Posterior cingulate gyrus (tissue), 11 donors: Measurements from ENCODE around the gene NT5DC3.

ENCODE experiments used
- DNase-seq, 10 donors: peaks; one replicate each; pipeline versions ENCODE4 v3.0.0 to v3.0.0-alpha.2; 2020 to 2021; ENCODE audit warnings: mixed read lengths in 3 of 10
- intact Hi-C: fragments of 100-400 bp; cut with DNase I; formaldehyde crosslinking; loops from one replicate; pipeline ENCODE4 v1.15.1; 2023

Gene NT5DC3

DNA sequence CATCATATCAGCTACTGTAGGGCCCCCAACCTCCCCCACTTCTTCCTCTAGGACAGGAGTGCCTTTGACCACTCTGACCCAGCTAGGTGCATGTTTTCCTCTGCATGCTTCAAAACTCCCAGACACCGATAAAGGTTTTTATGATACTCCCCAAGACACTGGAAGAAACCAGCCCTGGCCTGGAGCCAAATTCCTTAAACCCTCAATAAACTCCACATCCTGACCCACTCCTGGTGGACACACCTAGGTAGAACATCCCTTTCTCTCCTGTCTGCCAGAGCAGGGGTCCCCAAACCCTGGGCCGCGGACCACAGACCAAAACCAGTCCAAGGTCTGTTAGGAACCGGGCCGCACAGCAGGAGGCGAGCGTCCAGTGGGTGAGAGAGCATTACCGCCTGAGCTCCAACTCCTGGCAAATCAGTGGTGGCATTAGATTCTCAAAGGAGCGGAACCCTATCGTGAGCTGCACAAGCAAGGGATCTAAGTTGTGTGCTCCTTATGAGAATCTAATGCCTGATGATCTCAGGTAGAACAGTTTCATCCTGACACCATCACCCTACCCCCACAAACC, 49.6 kb downstream of the NT5DC3 start:
- DNase-seq: no peak
- intact Hi-C loops: no loop called here

DNA sequence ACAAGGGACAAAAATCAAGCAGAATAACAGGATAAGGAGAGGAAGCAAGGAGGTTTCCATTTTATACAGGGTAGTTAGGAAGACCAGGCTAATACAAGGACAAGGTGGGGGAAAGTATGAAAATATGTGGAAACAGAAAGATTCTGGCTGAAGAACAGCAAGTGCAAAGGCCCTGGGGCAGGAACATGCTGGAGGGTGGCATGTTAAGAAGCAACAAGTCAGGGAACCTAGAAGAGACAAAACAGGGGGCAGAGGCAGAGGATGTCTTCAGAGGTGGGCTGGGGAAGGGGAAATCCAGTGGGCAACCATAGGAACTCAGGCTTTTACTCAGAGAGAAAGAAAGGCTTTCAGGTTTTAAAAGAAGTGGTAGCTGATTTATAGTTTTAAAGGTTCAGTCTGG, 54.8 kb downstream of the NT5DC3 start:
- intact Hi-C loops: no loop called here
- no peak for DNase-seq

DNA sequence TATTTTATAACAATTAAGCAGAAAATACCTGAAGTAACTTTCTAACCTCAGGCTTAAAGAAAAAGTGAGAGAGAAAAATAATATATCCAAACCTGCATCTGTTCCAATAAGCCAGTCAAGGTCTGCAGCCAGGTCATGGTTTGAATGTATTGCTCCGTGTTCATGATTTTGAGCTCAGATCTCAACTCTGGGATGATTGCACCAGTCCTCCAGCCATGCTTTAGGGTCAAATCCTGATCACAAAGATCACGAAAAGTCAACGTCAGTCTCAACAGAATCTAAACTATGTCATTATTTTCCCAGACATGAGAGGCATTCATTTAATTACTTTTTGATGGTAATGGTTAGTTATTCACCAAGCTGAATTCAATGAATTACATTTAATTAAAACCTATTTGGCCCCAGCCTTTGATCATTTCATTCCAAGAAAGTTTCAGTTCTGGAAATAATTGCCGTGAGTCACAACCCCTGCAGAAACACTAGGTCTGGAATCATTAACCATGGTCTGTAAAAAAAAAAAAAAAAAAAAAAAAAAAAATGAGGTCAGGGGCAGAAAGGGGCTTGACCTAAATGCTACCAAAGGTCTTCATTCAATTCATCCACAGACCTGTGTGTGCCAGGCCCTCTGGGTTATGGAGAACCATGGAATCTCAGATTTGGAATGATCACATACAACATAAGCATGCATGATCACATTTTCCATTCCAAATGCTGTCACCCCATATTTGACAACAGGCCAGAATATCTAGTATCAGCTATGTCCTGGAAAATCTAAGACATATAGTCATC, 55.6 kb downstream of the NT5DC3 start:
- no peak for DNase-seq
- intact Hi-C loops: no loop called here

DNA sequence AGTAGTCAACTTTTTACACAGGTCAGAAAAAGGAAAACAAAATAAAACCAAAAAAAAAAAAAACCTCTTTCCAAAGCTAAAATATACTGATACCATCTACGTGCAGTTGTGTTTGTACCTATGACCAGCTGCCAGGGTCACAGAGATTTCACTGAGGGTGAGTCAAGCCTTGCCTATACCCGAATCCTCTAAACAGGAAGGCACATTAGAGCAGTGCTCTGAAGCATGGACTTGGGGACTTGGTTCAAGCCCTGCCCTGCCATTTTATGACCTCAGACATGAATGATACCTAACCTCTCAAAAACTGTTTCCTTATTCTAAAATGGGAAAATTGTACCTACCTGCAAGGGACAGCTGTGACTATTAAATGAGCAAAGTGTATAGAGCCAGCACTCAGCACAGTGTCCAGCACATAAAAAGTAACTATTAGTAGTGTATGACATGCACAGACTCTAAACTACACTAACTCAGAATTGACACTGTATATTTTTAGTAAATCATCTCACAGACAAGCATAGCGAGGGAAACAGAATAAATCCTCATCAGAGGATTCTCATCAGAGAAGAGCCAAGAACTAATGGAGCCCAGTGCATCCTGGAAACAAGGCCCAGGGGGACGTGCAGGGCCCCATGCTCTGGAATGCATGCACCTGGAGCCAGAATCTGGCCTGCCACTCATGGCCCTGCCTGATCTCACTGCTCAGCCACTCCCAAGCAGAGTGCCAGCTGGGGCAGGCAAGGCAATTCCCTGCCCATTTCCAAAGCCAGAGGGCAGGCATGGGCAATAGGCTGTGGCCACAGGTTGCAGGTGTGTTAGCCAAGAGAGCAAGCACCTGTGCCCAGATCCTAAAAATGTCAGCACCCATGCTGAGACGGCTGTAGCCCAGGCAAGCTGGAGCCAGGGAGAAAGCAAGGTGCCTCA, 57.0 kb downstream of the NT5DC3 start:
- no peak for DNase-seq
- intact Hi-C loops: no loop called here

DNA sequence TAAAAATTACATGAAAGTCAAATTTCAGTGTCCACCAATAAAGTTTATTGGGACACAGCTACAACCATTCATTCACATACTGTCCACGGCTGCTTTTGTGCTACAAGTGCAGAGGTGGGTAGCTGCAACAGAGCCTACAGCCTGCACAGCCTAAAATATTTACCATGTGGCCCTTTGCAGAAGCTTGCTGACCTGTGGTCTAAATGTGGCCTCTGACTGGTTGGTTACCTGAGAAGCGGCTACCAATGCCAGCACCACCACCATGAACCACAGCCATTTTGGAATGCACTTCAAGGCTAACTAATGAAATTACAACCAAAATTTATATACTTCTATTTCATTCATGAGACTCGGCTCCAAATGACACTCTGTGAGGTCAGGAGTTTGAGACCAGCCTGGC, 58.6 kb downstream of the NT5DC3 start:
- DNase-seq: no peak

DNA sequence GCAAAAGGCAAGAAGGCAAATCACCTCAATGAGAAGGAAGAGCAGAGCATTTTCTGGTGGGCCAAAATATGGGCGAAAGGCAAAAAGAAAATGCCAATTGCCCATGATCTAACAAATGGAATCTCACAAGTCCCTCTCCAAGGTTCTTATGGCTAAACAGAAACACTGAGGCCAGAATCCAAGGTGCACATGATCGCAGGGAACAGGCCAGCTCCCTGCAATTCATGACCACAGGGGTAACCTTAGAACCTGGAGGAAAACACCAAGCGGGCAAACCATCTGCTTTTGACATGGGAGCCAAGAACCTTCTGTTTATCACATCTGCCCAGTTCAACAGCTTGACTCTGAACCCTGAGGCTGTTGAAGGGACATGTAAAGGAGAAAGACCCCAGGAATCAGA, 60.0 kb downstream of the NT5DC3 start:
- intact Hi-C loops: no loop called here
- DNase-seq: no peak

More for the DNA sequence above, 58.6 kb downstream of the NT5DC3 start:
- intact Hi-C loops: no loop called here

DNA sequence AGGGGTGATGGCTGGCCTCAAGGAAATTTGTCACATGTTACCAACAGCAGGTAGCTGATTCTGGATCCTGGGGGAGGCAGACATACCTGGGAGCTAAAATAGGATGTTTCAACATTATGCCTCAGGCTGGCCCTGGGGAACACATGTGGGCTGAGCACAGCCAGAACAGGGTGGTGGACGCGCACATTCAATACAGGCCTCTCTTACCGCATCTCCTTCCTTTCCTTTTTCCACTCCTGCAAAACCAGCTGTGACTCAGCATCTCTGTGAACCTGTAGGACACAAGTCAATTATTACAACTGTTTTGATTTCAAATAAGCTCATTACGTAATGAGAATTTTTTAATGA, 61.0 kb downstream of the NT5DC3 start:
- no peak for DNase-seq
- intact Hi-C loops: no loop called here

DNA sequence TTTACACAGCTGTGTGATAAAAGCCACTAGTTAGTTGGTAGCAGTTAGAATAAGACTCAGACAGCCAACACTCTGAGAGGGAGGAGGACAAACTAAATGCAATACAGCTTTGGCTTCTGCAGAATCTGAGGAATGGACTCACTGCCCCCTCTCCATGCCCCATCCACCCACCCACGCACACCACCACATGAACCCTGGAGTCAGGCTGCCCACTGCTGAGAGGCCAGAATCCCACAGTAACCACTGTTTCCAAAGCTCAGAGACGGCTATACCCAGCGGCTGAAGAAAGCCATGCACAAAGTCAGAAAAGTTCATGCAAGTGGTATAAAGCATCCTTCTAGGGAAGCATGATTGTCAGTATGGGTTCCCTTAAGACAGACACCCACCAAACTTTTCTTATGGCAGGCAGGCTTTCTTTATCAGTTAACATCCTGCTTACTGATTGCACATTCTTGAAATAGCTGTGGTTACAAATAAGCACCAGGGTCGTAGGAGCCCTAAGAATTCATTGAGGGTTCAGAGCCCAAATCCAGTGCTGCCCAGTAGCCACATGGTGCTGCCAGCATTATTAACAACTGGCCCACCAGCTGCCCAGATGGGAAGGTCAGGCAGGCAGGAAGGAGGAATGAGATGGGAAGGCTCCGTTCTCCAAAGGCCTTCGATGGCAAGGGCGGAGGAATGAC, 61.5 kb downstream of the NT5DC3 start:
- intact Hi-C loops: no loop called here
- no peak for DNase-seq

DNA sequence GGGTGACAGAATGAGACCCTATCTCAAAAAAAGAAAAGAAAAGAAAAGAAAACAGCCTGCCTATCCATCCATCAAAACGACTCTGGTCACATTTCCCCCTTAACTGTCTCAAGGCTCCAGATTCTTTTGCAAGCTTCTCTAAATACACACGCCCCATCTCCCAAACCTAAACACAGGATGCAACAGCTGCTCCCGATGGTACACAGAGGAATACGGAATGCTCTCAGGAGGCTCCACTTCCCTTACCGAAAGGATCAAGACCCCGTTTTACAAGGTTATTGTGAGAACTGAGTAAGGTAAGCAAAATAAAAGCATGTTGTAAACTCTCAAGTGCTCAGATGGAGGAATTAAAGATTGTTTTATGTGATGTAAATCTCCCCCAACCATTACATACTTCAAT, 62.3 kb downstream of the NT5DC3 start:
- no peak for DNase-seq
- intact Hi-C loops: no loop called here

DNA sequence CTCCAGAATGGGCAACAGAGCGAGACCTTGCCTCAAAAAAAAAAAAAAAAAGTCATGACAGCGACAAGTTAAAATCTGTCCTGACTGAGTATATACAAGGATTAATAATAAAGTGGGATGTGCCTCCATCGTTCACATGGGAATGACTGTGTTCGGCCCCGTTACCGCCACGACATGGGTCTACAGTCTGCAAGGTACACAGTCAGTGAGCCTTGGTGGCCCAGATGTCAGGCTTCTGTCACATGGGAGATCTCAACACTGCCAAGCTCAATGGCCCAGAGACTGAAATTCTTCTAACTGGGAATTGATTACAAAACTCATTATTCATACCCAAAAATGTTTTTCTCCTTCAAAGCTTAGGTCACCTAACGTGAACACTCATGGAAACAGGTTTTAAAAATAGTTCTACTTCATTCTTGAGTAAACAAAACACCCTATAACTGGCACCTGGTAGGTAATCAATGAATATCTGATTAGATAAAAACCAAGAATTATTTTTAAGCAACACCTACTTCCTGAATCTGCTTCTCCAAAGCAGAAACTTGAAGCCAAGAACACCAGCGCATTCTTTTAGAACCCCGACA, 66.0 kb downstream of the NT5DC3 start:
- intact Hi-C loops: loop anchor here (5.0 kb wide), 1 partner anchor 92 kb away; no protein-coding TSS in a partner anchor
- DNase-seq: no peak

DNA sequence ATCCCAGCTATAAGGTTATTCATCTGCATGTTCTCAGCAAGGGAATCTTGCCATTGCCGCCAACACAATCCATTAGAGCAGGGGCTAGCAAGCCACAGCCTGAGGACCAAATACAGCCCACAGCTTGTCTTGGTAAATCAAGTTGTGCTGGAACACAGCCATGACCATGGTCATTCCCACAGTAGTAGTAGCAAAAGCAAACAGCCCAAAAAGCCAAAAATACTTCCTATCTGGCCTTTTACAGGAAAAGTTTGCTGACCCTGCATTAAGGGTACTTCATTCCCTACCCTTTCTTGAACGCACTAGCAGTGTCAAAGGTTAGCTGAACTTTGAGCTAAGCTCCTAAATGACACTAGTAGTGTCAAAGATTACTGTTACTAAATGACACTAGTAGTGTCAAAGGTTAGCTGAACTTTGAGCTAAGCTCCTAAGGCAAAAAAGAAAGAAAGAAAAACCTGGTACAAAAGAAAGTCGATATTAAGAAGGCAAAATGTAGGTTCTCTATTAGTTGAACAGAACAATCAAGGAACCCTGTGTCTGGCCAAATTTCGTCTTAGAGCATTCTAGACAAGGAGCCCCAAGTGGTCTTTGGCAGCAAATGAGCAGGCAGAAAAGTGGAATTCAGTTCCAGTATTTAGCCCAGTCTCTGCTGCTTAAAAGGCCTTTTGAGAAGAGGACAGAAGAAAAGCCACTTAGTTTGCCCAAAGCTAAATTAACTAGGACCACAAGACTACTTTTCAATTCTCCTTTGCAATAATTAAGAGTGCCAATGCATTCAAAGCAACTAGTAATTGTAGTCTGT, 67.7 kb downstream of the NT5DC3 start:
- DNase-seq: no peak
- intact Hi-C loops: loop anchor here (5.0 kb wide), 1 partner anchor 94 kb away; no protein-coding TSS in a partner anchor

DNA sequence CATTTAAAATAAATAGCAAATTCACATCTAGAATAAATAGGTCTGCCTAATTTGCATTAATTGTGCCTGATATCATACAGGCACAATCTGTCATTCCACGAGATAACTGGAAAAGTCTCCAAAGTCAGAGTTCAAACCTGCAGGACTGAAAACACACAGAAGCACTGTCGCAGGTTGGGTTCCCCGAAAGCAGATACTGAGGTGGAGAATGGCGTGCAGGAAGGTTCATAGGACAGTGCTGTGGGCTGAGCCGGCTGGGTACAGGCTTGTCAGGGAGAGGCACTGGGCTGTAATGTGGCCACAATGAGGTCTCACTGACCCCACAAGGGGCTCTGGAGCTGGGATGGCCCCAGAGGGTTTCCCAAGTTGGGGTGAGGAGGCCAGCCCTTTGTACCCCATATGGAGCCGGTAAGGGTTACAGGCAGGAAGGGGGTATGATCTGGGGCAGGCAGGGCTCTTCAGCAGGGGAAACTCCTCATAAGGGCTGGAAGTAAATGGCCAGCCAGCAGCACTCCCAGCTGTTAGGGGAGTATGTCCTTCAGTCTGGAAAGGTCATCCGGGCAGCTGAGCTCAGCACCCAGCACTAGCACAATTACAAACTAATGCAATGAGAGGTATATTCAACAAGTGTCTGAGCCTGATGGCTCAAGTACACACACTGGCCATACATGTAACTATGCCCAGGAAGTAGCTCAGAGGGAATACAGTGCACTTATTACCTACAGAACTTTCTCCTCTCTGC, 68.5 kb downstream of the NT5DC3 start:
- intact Hi-C loops: loop anchor here (5.0 kb wide), 1 partner anchor 95 kb away; no protein-coding TSS in a partner anchor
- DNase-seq: peak in 1 of 10 donors; percentile 73

DNA sequence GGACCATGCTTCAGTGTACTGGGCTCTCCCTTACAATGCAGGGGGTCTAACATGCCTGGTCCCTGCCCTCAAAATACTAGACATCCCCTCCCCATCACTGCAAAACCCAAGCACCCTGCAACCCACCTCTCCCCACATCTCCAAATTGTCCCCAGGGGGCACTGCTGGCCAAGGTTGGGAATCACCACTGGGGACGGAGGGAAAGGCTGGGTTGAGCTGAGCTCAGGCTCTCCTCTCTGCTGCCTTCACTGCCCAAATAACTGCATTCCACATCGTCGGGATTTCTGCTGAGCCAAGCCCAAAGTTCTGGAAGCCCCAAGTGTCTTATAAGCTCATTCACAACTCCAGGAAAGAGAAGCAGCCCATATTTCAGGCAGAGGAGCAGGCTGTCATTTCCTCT, 69.6 kb downstream of the NT5DC3 start:
- intact Hi-C loops: loop anchor here (5.0 kb wide), 1 partner anchor 96 kb away; no protein-coding TSS in a partner anchor
- DNase-seq: peak in 7 of 10 donors; percentile 34 to 91 (median 45)

DNA sequence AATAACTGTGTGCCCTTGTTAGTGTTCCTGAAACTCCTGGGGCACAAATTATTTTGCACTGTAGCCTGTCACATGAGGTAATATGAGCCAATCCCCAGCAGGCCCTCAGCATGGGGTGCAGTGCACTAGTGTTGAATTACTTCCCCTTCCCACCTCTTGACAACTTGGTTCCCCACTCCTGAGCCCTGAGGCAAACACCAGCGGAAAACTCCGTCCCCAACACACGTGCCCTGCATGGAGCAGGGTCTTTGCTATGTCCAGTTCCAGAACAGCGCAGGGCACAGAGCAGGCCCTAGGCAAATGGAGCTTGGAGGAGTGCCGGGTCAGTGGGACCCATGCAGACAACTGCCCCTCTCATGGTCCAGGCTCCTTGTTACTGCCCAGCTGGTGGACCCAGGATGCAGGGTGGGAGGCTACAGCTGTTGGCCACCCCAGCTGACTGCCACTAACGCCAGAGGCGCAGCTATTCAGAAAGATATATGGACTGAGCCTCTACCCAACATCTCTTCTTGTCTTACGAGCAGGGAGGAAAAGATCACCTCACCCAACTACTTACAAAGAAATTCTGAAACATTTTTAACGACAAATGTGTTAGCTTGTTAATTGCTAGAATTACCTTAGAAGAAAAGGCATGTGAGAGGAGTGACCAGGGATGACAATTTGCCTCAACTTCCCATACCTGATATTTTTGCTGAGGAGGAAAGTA, 71.6 kb downstream of the NT5DC3 start:
- intact Hi-C loops: no loop called here
- peak in 1 of 10 donors; percentile 63 for DNase-seq

DNA sequence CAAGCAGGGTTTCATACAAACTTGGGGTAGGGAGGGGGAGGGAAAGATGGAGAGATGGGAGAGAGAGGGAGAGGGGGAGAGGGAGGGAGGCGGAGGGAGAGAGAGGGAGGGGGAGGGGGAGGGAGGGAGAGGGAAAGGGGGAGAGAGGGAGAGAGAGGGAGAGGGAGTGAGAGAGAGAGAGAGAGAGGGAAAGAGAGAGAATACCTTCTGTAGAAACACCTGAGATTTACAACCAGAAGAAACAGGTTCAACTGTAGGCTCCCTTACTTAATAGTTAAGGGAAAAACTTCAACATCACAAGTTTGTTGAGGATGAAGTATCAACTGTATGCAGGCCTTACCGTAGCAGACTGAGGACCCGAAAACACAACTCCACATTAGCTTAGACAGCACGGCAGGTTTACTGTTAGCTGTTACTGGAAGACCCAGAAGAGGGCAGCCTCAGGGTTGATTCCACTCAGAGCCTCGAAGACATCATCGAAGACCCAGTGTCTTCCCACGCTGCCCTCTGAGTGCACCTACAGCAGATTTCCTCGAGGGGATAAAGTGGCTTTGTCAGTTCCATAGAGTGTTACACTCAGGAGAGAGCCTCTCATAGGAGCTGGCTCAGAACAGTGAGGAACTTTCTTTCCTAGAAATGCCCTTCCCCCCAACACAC, 72.4 kb downstream of the NT5DC3 start:
- peak in 1 of 10 donors; percentile 22 for DNase-seq
- intact Hi-C loops: no loop called here

DNA sequence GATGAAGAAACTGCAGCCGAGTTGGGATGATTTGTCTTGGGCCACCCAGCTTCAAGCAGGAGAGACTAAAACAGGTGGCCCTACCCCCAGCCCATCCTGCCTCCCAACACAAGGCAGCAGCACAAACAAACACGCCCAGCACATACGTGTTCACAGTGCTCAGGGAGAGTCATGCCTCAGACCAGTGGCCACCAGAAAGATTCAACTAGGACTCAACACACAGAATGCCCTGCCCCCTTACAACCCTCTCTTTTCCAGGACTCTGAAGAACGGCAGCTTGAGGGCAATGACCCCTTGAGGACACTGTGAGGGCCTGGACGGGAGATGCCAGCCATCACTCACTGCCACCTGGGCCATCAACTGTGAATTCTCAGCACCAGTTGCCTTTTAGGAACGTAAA, 75.0 kb downstream of the NT5DC3 start:
- no peak for DNase-seq
- intact Hi-C loops: no loop called here

DNA sequence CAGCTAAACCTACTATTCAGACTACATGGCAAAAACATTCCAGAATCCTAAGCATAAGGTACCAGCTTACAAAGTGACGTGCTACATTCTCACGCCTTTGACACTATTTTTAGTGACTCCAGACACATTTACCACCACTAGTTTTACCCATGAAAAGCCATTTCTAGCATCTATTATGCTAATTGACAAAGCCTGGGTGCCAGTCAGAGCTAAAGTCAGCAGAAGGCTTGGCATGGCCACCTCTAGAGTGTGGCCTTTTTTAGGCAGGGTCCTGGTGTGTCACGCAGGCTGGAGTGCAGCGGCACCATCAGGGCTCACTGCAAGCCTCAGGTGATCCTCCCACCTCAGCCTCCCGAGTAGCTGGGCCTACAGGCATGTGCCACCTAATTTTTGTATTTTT, 75.7 kb downstream of the NT5DC3 start:
- DNase-seq: no peak
- intact Hi-C loops: no loop called here

DNA sequence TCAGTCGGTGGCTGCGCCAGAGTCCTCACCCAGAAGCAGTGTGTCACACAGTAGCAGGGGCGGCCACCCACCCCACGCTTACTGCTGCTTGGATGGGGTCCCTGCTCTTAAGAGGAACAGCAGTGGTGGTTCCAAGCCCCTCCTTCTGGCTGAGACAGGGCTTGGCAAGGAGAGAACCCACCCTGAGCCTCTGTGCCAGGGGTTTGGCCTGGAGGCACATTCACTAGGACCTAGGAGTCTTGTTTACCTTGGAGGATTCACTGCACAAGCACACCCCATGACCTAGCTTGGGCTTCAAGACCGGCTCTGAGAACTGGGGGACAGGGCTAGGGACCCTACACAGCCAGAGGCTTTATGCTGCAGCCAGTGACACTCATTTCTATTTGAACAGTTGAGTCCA, 78.6 kb downstream of the NT5DC3 start:
- intact Hi-C loops: no loop called here
- DNase-seq: no peak
